HFFc6 (cell line): ENCODE results near the gene DEPDC7. TPM values are rescaled to one million over a fixed set of nuclear protein-coding genes. Genes with fewer than 3 reads are reported as not detected.
A peak's percentile ranks its signal among the peaks of the same experiment; 100 is the strongest.
"Not testable (repeated sequence)": the region's sequence is repeated elsewhere in the genome, so short reads cannot be mapped to it uniquely, and the experiment has no call there.

Experiments
- DNase-seq: peaks from one replicate; pipeline ENCODE4 v3.0.0-alpha.2; 2018
- H3K27ac Mint-ChIP-seq: 2 replicates; pipeline ENCODE4 v1.8.0; 2020; ENCODE audit warnings: mild to moderate bottlenecking, mixed read lengths
- H3K27me3 Mint-ChIP-seq: 2 replicates; pipeline ENCODE4 v1.8.0; 2021; ENCODE audit warnings: mild to moderate bottlenecking, moderate library complexity, mixed read lengths; ENCODE audit not compliant: insufficient read depth
- H3K36me3 Mint-ChIP-seq: 2 replicates; pipeline ENCODE4 v1.8.0; 2021; ENCODE audit warnings: low read depth, mixed read lengths
- H3K4me1 Mint-ChIP-seq: 2 replicates; pipeline ENCODE4 v1.8.0; 2020; ENCODE audit warnings: low read depth, mixed read lengths
- H3K4me3 Mint-ChIP-seq: 2 replicates; pipeline ENCODE4 v1.8.0; 2020; ENCODE audit warnings: mild to moderate bottlenecking, moderate library complexity, mixed read lengths
- H3K9me3 Mint-ChIP-seq: 2 replicates; pipeline ENCODE4 v1.8.0; 2020; ENCODE audit warnings: mild to moderate bottlenecking, mixed read lengths
- total RNA-seq, 6 experiments: library from RNA; stranded (reverse); fragmentation: NEBNext Ultra II Directional; extraction: Animal tissue kit (Norgen Biotek cat#: 25700); gene quantifications; 2 replicates in 1 of 6; 3 replicates in 5 of 6; pipeline ENCODE4 v1.2.3, GENCODE V29; 2021
- TF ChIP-seq, protein P1 (sequence below): fragments of 200-600 bp; sonication (generic); IDR thresholded peaks from 2 replicates; pipeline ENCODE4 v1.5.0; 2021; ENCODE audit warnings: antibody characterized with exemption, mild to moderate bottlenecking

Gene DEPDC7
- total RNA-seq, 6 experiments from 2014 or later: 14.5 to 19.1 (median 14.9) TPM

DNA sequence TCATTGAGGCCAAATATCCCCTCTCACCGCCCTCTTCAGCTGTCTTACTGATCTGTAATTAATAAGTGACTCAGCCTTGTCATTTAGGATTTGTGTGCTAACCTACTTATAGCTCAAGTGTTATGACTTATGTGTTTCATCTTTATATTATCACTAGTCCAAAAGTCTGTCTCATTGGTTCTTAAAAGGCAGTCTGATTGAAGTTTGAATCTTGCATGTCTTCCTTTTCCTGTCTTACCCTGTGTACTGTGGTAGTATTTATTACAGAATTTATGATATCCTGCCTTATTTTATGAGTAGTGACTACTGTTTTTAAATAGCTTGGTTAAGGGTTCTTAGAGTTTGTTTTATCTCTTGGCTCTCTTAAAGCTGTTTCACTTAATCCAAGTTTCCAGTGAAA, 6.3 kb downstream of the DEPDC7 start:
- Mint-ChIP-seq H3K4me1 (peaks cover 80% of the 10 kb centered on the region), H3K27ac (no peak overlapping the region), H3K27me3 (no peaks in the 10 kb centered on the region; the same call in 1 of the 2 replicates), H3K4me3 (no peak overlapping the region), H3K36me3 (peaks cover 25% of the 10 kb centered on the region), H3K9me3 (no peaks in the 10 kb centered on the region)
- DNase-seq: no peak
- TF ChIP-seq, protein P1, sequence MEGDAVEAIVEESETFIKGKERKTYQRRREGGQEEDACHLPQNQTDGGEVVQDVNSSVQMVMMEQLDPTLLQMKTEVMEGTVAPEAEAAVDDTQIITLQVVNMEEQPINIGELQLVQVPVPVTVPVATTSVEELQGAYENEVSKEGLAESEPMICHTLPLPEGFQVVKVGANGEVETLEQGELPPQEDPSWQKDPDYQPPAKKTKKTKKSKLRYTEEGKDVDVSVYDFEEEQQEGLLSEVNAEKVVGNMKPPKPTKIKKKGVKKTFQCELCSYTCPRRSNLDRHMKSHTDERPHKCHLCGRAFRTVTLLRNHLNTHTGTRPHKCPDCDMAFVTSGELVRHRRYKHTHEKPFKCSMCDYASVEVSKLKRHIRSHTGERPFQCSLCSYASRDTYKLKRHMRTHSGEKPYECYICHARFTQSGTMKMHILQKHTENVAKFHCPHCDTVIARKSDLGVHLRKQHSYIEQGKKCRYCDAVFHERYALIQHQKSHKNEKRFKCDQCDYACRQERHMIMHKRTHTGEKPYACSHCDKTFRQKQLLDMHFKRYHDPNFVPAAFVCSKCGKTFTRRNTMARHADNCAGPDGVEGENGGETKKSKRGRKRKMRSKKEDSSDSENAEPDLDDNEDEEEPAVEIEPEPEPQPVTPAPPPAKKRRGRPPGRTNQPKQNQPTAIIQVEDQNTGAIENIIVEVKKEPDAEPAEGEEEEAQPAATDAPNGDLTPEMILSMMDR: no peak

DNA sequence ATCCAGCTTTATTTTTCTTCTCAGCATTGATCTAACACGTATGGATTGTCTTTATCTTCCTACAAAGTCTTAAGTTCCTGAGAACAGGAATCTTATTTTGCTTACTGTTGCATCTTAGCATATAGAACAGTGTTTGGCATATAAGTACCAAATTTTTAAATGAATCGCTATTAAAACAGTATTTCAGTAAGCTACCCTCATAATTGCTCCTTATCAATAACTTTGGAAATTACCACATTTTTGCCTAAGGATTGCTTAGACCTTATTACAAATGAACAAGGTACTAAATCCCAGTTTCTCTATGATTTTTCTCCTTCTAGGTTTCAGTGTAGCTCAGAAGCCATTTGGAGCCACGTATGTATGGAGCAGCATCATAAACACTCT, 9.7 kb downstream of the DEPDC7 start:
- Mint-ChIP-seq H3K4me1 (peaks cover 77% of the 10 kb centered on the region), H3K27me3 (no peaks in the 10 kb centered on the region), H3K9me3 (no peaks in the 10 kb centered on the region), H3K27ac (no peak overlapping the region), H3K36me3 (peaks cover 12% of the 10 kb centered on the region; the same call in 1 of the 2 replicates), H3K4me3 (no peak overlapping the region)
- TF ChIP-seq, protein P1: no peak
- DNase-seq: no peak

DNA sequence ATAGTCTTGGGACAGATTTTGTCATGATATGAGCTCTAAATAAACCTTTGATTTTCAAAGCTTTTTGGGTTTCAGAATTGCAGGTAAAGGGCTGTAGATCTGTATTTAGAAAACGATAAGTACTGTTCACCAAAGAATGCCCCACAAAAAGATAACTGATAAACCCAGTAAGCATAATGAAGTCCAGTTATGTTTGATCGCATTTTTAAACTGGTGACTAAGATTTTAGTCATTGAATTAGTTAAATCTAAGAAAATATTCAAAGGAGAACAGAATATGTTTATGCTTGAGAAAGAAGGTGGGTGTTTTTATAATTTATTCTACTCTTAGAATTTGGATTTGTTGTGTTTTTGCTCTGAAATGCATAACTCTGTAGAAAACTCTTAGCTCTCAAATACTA, 11.6 kb downstream of the DEPDC7 start:
- Mint-ChIP-seq H3K36me3 (peaks cover 24% of the 10 kb centered on the region), H3K27ac (peak overlapping the region; percentile 70), H3K4me3 (peak overlapping the region; percentile 77), H3K27me3 (no peaks in the 10 kb centered on the region), H3K4me1 (peaks cover 62% of the 10 kb centered on the region), H3K9me3 (no peaks in the 10 kb centered on the region)
- TF ChIP-seq, protein P1: no peak
- DNase-seq: no peak

DNA sequence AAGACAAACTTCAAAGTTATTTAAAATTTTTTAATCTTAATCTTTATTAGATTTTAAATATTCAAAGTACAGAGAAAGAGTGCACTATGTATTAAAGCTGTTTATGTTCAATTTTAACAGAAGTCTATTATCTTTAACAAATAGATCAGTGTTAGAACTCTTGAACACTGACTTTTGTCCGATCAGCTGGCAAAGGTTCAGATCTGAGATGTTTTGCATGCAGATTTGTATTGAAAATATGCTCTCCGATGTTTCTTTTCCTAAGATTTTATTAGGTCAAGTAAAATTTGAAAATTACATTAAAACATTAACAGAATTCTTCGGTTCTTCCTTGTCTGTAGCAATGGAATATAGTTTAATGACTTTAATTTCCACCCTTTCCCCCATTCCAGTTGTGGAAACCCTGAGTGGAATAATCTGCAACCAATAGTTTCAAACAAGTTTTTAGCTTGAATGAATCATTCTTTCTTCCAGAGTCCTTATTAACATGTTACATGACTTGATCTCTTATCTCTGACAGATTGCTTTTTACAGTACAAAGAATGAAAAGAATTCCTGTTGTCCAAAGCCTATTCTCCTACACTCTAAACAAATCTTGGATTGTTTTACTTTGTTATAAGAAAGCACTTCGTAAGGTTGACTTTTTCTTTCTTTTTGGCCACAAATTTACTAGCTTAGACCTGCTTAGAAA, 12.3 kb downstream of the DEPDC7 start:
- Mint-ChIP-seq H3K4me3 (peak overlapping the region; percentile 77), H3K27ac (peak overlapping the region; percentile 70), H3K27me3 (no peaks in the 10 kb centered on the region), H3K4me1 (peaks cover 56% of the 10 kb centered on the region), H3K36me3 (peaks cover 30% of the 10 kb centered on the region), H3K9me3 (no peaks in the 10 kb centered on the region)
- DNase-seq: peak; percentile 45
- TF ChIP-seq, protein P1: no peak

DNA sequence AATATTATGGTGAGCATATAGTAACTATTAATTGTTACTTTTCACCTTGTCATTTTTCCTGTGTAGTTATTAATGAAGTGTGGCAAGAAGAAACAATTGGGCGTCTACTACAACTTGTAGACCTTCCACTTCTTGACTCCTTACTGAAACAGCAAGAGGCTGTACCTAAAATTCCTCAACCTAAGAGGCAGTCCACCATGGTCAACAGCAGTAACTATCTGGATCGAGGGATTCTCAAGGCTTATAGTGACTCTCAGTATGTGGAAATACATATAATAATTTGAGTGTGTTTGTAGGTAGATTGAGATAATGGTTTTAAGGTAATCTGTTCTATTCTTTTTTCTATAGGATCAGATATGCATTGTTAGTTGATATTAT, 12.8 kb downstream of the DEPDC7 start:
- Mint-ChIP-seq H3K27ac (peak overlapping the region; percentile 65), H3K36me3 (peaks cover 32% of the 10 kb centered on the region), H3K4me3 (peak overlapping the region; percentile 77), H3K27me3 (no peaks in the 10 kb centered on the region), H3K9me3 (no peaks in the 10 kb centered on the region), H3K4me1 (peaks cover 56% of the 10 kb centered on the region)
- TF ChIP-seq, protein P1: no peak
- no peak for DNase-seq

DNA sequence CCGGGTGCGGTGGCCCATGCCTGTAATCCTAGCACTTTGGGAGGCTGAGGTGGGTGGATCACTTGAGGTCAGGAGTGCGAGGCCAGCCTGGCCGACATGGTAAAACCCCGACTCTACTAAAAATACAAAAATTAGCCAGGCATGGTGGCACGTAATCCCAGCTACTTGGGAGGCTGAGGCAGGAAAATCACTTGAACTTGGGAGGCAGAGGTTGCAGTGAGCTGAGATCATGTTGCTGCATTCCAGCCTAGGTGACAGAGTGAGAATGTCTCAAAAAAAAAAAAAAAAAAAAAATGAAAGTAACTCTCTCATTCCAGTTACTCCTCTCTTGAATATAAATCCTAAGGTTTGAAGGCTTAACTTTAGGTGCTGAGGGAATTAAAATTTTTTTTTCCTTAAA, 13.5 kb downstream of the DEPDC7 start:
- not testable (repeated sequence) for H3K27me3 Mint-ChIP-seq, H3K9me3 Mint-ChIP-seq, DNase-seq
- Mint-ChIP-seq H3K4me3 (peak overlapping the region; percentile 77), H3K4me1 (peaks cover 50% of the 10 kb centered on the region), H3K27ac (peak overlapping the region; percentile 65), H3K36me3 (peaks cover 38% of the 10 kb centered on the region)
